ENCODE measurements around the gene RARB. TPM values are rescaled to one million over a fixed set of nuclear protein-coding genes. Genes with fewer than 3 reads are reported as not detected.

The RARB gene
- total and polyA plus RNA-seq, 2 experiments from 2014 or later, result 0.14 to 0.42 TPM

DNA sequence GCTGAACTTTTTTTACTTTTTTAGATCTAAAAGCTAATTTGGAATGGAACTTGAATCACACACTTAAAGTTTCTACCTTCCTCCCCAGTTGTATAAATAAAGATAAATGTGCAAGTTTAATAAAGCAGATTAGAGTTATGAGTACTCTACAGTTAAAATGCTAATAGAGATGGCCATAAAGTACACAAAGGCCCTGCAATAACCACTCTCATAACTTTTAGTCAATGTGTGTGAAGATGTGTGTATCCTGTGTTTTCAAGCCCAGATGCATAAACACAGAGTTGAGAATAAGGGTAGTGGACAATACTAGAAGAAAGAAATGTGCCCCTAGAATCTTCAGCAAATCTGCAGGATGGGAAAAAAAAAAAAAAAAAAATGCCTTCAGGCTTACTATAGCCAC, 191.3 kb downstream of the RARB start (continued):
- TF ChIP-seq, protein P1, sequence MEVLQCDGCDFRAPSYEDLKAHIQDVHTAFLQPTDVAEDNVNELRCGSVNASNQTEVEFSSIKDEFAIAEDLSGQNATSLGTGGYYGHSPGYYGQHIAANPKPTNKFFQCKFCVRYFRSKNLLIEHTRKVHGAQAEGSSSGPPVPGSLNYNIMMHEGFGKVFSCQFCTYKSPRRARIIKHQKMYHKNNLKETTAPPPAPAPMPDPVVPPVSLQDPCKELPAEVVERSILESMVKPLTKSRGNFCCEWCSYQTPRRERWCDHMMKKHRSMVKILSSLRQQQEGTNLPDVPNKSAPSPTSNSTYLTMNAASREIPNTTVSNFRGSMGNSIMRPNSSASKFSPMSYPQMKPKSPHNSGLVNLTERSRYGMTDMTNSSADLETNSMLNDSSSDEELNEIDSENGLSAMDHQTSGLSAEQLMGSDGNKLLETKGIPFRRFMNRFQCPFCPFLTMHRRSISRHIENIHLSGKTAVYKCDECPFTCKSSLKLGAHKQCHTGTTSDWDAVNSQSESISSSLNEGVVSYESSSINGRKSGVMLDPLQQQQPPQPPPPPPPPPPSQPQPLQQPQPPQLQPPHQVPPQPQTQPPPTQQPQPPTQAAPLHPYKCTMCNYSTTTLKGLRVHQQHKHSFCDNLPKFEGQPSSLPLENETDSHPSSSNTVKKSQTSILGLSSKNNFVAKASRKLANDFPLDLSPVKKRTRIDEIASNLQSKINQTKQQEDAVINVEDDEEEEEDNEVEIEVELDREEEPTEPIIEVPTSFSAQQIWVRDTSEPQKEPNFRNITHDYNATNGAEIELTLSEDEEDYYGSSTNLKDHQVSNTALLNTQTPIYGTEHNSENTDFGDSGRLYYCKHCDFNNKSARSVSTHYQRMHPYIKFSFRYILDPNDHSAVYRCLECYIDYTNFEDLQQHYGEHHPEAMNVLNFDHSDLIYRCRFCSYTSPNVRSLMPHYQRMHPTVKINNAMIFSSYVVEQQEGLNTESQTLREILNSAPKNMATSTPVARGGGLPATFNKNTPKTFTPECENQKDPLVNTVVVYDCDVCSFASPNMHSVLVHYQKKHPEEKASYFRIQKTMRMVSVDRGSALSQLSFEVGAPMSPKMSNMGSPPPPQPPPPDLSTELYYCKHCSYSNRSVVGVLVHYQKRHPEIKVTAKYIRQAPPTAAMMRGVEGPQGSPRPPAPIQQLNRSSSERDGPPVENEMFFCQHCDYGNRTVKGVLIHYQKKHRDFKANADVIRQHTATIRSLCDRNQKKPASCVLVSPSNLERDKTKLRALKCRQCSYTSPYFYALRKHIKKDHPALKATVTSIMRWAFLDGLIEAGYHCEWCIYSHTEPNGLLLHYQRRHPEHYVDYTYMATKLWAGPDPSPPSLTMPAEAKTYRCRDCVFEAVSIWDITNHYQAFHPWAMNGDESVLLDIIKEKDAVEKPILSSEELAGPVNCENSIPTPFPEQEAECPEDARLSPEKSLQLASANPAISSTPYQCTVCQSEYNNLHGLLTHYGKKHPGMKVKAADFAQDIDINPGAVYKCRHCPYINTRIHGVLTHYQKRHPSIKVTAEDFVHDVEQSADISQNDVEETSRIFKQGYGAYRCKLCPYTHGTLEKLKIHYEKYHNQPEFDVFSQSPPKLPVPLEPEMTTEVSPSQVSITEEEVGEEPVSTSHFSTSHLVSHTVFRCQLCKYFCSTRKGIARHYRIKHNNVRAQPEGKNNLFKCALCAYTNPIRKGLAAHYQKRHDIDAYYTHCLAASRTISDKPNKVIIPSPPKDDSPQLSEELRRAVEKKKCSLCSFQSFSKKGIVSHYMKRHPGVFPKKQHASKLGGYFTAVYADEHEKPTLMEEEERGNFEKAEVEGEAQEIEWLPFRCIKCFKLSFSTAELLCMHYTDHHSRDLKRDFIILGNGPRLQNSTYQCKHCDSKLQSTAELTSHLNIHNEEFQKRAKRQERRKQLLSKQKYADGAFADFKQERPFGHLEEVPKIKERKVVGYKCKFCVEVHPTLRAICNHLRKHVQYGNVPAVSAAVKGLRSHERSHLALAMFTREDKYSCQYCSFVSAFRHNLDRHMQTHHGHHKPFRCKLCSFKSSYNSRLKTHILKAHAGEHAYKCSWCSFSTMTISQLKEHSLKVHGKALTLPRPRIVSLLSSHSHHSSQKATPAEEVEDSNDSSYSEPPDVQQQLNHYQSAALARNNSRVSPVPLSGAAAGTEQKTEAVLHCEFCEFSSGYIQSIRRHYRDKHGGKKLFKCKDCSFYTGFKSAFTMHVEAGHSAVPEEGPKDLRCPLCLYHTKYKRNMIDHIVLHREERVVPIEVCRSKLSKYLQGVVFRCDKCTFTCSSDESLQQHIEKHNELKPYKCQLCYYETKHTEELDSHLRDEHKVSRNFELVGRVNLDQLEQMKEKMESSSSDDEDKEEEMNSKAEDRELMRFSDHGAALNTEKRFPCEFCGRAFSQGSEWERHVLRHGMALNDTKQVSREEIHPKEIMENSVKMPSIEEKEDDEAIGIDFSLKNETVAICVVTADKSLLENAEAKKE (CRISPR knock-in tag; IDR thresholded peaks at IDR 0.05), result no peak
- no peak for TF ChIP-seq POLR2AphosphoS5 (IDR thresholded peaks at IDR 0.05; ENCODE audit: low read depth)
- TF ChIP-seq JUNB (IDR thresholded peaks at IDR 0.05; ENCODE audit: unreplicated experiment), result no peak

DNA sequence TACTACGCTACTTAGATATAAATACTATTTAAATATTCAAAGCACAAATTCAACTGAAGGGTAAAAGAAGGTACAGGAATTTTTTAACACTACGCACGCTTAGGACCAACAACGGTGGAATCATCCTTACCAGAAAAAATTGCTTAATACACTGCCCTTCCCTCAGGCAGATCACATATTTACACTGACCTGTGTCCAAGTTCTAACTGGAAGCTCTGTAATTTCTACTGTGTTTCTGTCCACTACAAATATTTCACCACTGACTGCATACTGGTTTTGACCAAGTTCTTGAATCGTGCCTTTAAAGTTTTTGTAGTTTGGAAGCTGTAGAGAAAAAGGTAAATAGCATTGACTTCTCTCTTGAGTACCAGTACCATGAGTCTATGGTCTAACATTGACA, 192.4 kb downstream of the RARB start:
- no peaks in the 10 kb centered on the region for H3F3A ChIP-seq (replicated peaks; ENCODE audit: low read depth)
- no peak overlapping the region for H2AFZ ChIP-seq
- H3K27ac ChIP-seq (ENCODE audit: low read depth), result no peak overlapping the region
- no peak overlapping the region for H3K4me3 Mint-ChIP-seq
- H3K4me1 Mint-ChIP-seq, result no peaks in the 10 kb centered on the region
- H3K4me2 ChIP-seq, result no peak overlapping the region
- H3K79me2 ChIP-seq (replicated peaks; ENCODE audit: insufficient read depth), result no peaks in the 10 kb centered on the region
- no peaks in the 10 kb centered on the region for H3K27me3 ChIP-seq (ENCODE audit: insufficient read depth)
- no peak overlapping the region for H3K27ac Mint-ChIP-seq
- ATAC-seq (no peak), DNase-seq (ENCODE audit: low spot score) (no peak)
- H3K36me3 ChIP-seq (ENCODE audit: insufficient read depth), result peaks cover 44% of the 10 kb centered on the region; the same call in 1 of the 2 replicates
- peaks cover 51% of the 10 kb centered on the region for H3K36me3 Mint-ChIP-seq (ENCODE audit: low read depth)
- no peaks in the 10 kb centered on the region for H3K9me3 Mint-ChIP-seq
- H4K20me1 ChIP-seq (replicated peaks; ENCODE audit: insufficient read depth), result no peaks in the 10 kb centered on the region
- H3K4me1 ChIP-seq (ENCODE audit: insufficient read depth), result no peaks in the 10 kb centered on the region
- H3K27me3 Mint-ChIP-seq (ENCODE audit: insufficient read depth, low read depth, poor library complexity), result no peaks in the 10 kb centered on the region
- no peak overlapping the region for H3K4me3 ChIP-seq
- H3K9me2 ChIP-seq (ENCODE audit: insufficient read depth), result no peaks in the 10 kb centered on the region
- TF ChIP-seq, protein P2, sequence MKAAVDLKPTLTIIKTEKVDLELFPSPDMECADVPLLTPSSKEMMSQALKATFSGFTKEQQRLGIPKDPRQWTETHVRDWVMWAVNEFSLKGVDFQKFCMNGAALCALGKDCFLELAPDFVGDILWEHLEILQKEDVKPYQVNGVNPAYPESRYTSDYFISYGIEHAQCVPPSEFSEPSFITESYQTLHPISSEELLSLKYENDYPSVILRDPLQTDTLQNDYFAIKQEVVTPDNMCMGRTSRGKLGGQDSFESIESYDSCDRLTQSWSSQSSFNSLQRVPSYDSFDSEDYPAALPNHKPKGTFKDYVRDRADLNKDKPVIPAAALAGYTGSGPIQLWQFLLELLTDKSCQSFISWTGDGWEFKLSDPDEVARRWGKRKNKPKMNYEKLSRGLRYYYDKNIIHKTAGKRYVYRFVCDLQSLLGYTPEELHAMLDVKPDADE (IDR thresholded peaks at IDR 0.05), result no peak
- no peak for TF ChIP-seq EZH2phosphoT487 (IDR thresholded peaks at IDR 0.05; ENCODE audit: unreplicated experiment)
- TF ChIP-seq STAT1 (IDR thresholded peaks at IDR 0.05; ENCODE audit: unreplicated experiment), result no peak
- no peak for TF ChIP-seq POLR2AphosphoS5 (IDR thresholded peaks at IDR 0.05; ENCODE audit: low read depth)
- no peak for TF ChIP-seq EZH2 (IDR thresholded peaks at IDR 0.05; ENCODE audit: low read depth, unreplicated experiment)
- TF ChIP-seq ZNF331 (CRISPR knock-in tag; IDR thresholded peaks at IDR 0.05; ENCODE audit: low read depth), result no peak
- TF ChIP-seq JUNB (IDR thresholded peaks at IDR 0.05; ENCODE audit: unreplicated experiment), result no peak
- TF ChIP-seq, protein P3, sequence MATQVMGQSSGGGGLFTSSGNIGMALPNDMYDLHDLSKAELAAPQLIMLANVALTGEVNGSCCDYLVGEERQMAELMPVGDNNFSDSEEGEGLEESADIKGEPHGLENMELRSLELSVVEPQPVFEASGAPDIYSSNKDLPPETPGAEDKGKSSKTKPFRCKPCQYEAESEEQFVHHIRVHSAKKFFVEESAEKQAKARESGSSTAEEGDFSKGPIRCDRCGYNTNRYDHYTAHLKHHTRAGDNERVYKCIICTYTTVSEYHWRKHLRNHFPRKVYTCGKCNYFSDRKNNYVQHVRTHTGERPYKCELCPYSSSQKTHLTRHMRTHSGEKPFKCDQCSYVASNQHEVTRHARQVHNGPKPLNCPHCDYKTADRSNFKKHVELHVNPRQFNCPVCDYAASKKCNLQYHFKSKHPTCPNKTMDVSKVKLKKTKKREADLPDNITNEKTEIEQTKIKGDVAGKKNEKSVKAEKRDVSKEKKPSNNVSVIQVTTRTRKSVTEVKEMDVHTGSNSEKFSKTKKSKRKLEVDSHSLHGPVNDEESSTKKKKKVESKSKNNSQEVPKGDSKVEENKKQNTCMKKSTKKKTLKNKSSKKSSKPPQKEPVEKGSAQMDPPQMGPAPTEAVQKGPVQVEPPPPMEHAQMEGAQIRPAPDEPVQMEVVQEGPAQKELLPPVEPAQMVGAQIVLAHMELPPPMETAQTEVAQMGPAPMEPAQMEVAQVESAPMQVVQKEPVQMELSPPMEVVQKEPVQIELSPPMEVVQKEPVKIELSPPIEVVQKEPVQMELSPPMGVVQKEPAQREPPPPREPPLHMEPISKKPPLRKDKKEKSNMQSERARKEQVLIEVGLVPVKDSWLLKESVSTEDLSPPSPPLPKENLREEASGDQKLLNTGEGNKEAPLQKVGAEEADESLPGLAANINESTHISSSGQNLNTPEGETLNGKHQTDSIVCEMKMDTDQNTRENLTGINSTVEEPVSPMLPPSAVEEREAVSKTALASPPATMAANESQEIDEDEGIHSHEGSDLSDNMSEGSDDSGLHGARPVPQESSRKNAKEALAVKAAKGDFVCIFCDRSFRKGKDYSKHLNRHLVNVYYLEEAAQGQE (IDR thresholded peaks at IDR 0.05; ENCODE audit: unreplicated experiment), result no peak
- no peak for TF ChIP-seq ZNF114 (CRISPR knock-in tag; IDR thresholded peaks at IDR 0.05)

All from GM23338 (cell line).